ENCODE measurements around the gene CEP170B. TPM values are rescaled to one million over a fixed set of nuclear protein-coding genes. Genes with fewer than 3 reads are reported as not detected.

CEP170B gene
- total and polyA plus RNA-seq, 9 of the 15 experiments (the other 6 are each of a cell fraction or from before 2014, with no cell fraction given): 0.01 to 10.2 (median 2.2) TPM

- Histone ChIP-seq H3K4me3 (no peak overlapping the region), H3K9me3 (replicated peaks; ENCODE audit: control insufficient read depth, insufficient read depth, low read depth, low read length) (no peaks in the 10 kb centered on the region), H3K79me2 (ENCODE audit: control insufficient read depth, insufficient read depth, low read length) (no peaks in the 10 kb centered on the region), H3K27ac (ENCODE audit: extremely low read depth, low read depth, low read length) (no peak overlapping the region), H3K27me3 (ENCODE audit: control insufficient read depth in 2 of 2, insufficient read depth in 2 of 2, low read length in 2 of 2) (no peaks in the 10 kb centered on the region), H3K9me1 (ENCODE audit: control insufficient read depth, insufficient read depth, low read length) (no peaks in the 10 kb centered on the region), H3K9ac (ENCODE audit: insufficient read depth in 1 of 2, low read depth in 2 of 2, low read length in 2 of 2) (no peak overlapping the region), H2AFZ (ENCODE audit: low read depth, low read length) (no peak overlapping the region), H4K20me1 (replicated peaks; ENCODE audit: control insufficient read depth, insufficient read depth, low read length) (no peaks in the 10 kb centered on the region), H3K36me3 (ENCODE audit: control insufficient read depth, insufficient read depth, low read length) (no peaks in the 10 kb centered on the region; the same call in 2 of the 3 replicates), H3K4me2 (ENCODE audit: insufficient read depth, low read length) (no peak overlapping the region), H3K4me1 (replicated peaks in 1 of 2; ENCODE audit: control insufficient read depth in 2 of 2, insufficient read depth in 2 of 2, low read length in 2 of 2) (peaks cover 0 to 61% of the 10 kb centered on the region in 2 experiments; a peak in 2 of 5 replicates)
- WGBS (ENCODE audit: insufficient coverage, low coverage, missing lambda C conversion rate): 47% methylated on average over 8 of the region's 13 CpGs
- intact Hi-C loops (cut with micrococcal nuclease): no loop called here
- POLR2A ChIA-PET: interaction anchor here (0.5 to 1.0 kb wide), 5 partner anchors 73 to 451 kb away, joined by 3 to 4 read pairs (median 3); no protein-coding TSS in a partner anchor
- BruUV-seq (replicated peaks): no TSS peak
- CTCF ChIA-PET (ENCODE audit: low intra/inter-chr PET ratio): no interaction called here
- no peak for FAIRE-seq
- DNase-seq (ENCODE audit: extremely low read depth in 1 of 4, low spot score in 3 of 4): no peak
- TF ChIP-seq GABPA (tag; conservative IDR thresholded peaks at IDR 0.05; ENCODE audit: low read depth): no peak
- peak; percentile 29; the same call in 1 of the 2 replicates for TF ChIP-seq POLR2G (IDR thresholded peaks at IDR 0.05; ENCODE audit: low read depth, low read length)
- in situ Hi-C loops (cut with MboI): no loop called here
- no peak for ATAC-seq
Observed at GRCh38 chr14:104891664-104892530, 26.8 kb downstream of the CEP170B start.

Measured in K562 (cell line).